Naive B cell (primary cell): ENCODE results near the gene RRAGC. TPM values are rescaled to one million over a fixed set of nuclear protein-coding genes. Genes with fewer than 3 reads are reported as not detected.

Experiments
- polyA plus RNA-seq, 6 donors: library from polyadenylated mRNA; unstranded; fragments of 300-500 nt; fragmentation: Illumina TruSeq; gene quantifications; one replicate each; pipeline ENCODE4 v1.2.3, GENCODE V29; 2021; ENCODE audit warnings: low read depth in 6 of 6

The RRAGC gene
- polyA plus RNA-seq, 6 donors from 2014 or later, result 13.9 to 18.7 (median 14.8) TPM

Other genes starting within 250 kb of the RRAGC start
- gene MYCBP, start 13.6 kb upstream of the RRAGC start, polyA plus RNA-seq, result 10 to 100 TPM; 30.9 to 49.5 (median 35.7) TPM
- not detected for gene GJA9, start 21.8 kb upstream of the RRAGC start, polyA plus RNA-seq
- not detected for gene RHBDL2, start 82.1 kb upstream of the RRAGC start, polyA plus RNA-seq
- gene AKIRIN1, start 131.5 kb upstream of the RRAGC start, polyA plus RNA-seq, result 10 to 100 TPM; 61.9 to 89.7 (median 76.1) TPM
- gene NDUFS5, start 166.6 kb upstream of the RRAGC start, polyA plus RNA-seq, result 100 to 1,000 TPM; 232 to 288 (median 258) TPM